HepG2 (cell line): Measurements from ENCODE around the gene HDHD3. TPM values are rescaled to one million over a fixed set of nuclear protein-coding genes. Genes with fewer than 3 reads are reported as not detected.
A peak's percentile ranks its signal among the peaks of the same experiment; 100 is the strongest.

Experiments used
- ATAC-seq: fragments of 200-7000 bp; cut with Tn5 transposase; 3 replicates; pipeline ENCODE4 v1.9.1; 2020; ENCODE audit warnings: mild to moderate bottlenecking, moderate library complexity
- BruUV-seq: library from RNA; stranded (reverse); fragments of 400-500 nt; replicated peaks from 2 replicates; lab custom pipeline; 2021; lab: Mats Ljungman, UMichigan
- CTCF ChIA-PET: fragments of 300-600 bp; formaldehyde crosslinking; extraction: SDS; loops from one replicate; lab custom pipeline; 2021; ENCODE audit warnings: low total read pairs, inconsistent platforms, low intra/inter-chr PET ratio; lab: Yijun Ruan, JAX
- POLR2A ChIA-PET: fragments of 350-600 bp; sonication (Branson Sonifier 250); formaldehyde crosslinking; loops from one replicate; lab custom pipeline; 2020; ENCODE audit warnings: antibody characterized with exemption, inconsistent platforms; lab: Yijun Ruan, JAX
- DNase-seq: peaks from one replicate; pipeline ENCODE4 v3.0.0-alpha.2; 2015; ENCODE audit warnings: low spot score
- FAIRE-seq: peaks from 3 replicates; lab custom pipeline; 2011; peaks lifted over from hg19 to GRCh38; lab: Jason Lieb, UNC
- H2AFZ ChIP-seq: one replicate; pipeline ENCODE4 v1.6.1; 2011; ENCODE audit warnings: low read length, inconsistent platforms
- H3K27ac ChIP-seq: fragments of 300-600 bp; 3 replicates; pipeline ENCODE4 v1.8.0; 2011; ENCODE audit warnings: mixed run types, mild to moderate bottlenecking, mixed read lengths, low read length, inconsistent platforms; ENCODE audit not compliant: insufficient read depth; ENCODE audit errors: extremely low read length
- H3K27me3 ChIP-seq, 2 experiments: fragments of 200-600 bp in 1 of 2; 2 replicates in 1 of 2; 3 replicates in 1 of 2; pipeline versions ENCODE4 v1.6.0 to v1.8.0; 2011; ENCODE audit warnings: low read length in 2 of 2, mild to moderate bottlenecking in 2 of 2, moderate library complexity in 2 of 2, inconsistent platforms in 1 of 2; ENCODE audit not compliant: insufficient read depth in 2 of 2, control insufficient read depth in 1 of 2
- H3K36me3 ChIP-seq, 2 experiments: fragments of 200-600 bp in 1 of 2; replicated peaks in 1 of 2; 2 replicates in 1 of 2; 3 replicates in 1 of 2; pipeline versions ENCODE4 v1.5.1 to v1.8.0; 2011; ENCODE audit warnings: low read length in 2 of 2, inconsistent platforms in 1 of 2; ENCODE audit not compliant: insufficient read depth in 2 of 2, control insufficient read depth in 1 of 2
- H3K4me1 ChIP-seq: 2 replicates; pipeline ENCODE4 v1.5.1; 2012; ENCODE audit warnings: low read length, inconsistent platforms; ENCODE audit not compliant: insufficient read depth
- H3K4me2 ChIP-seq: 2 replicates; pipeline ENCODE4 v1.6.0; 2011; ENCODE audit warnings: low read depth, low read length, inconsistent platforms
- H3K4me3 ChIP-seq, 3 experiments: fragments of 200-600 bp in 1 of 3; sonication (generic), shearing (Covaris generic) in 1 of 3; replicated peaks in 1 of 3; 2 replicates each; pipeline ENCODE4 v1.5.1; 2011 to 2016; ENCODE audit warnings: low read length in 3 of 3, inconsistent platforms in 2 of 3, low read depth in 2 of 3, mild to moderate bottlenecking in 2 of 3, control low read depth in 1 of 3, mixed read lengths in 1 of 3; ENCODE audit not compliant: insufficient read depth in 1 of 3
- H3K79me2 ChIP-seq: one replicate; pipeline ENCODE4 v1.6.1; 2011; ENCODE audit warnings: low read length, inconsistent platforms; ENCODE audit not compliant: insufficient read depth
- H3K9ac ChIP-seq: 2 replicates; pipeline ENCODE4 v1.6.0; 2011; ENCODE audit warnings: mild to moderate bottlenecking, low read depth, low read length, inconsistent platforms; ENCODE audit not compliant: insufficient read depth
- H3K9me3 ChIP-seq: 2 replicates; pipeline ENCODE4 v1.5.1; 2012; ENCODE audit warnings: mild to moderate bottlenecking, low read length
- H4K20me1 ChIP-seq: 2 replicates; pipeline ENCODE4 v1.6.0; 2011; ENCODE audit warnings: inconsistent platforms, mild to moderate bottlenecking, low read length, moderate library complexity; ENCODE audit not compliant: insufficient read depth
- HNRNPL ChIP-seq: fragments of 200-400 bp; formaldehyde crosslinking; IDR thresholded peaks from 2 replicates; pipeline ENCODE4 v1.6.1; 2017; ENCODE audit warnings: mild to moderate bottlenecking, low read depth, low read length
- NFE2L1 ChIP-seq: sonication (generic); formaldehyde crosslinking; IDR thresholded peaks from 2 replicates; pipeline ENCODE4 v1.4.0; 2020; ENCODE audit warnings: missing genetic modification reagents, mild to moderate bottlenecking, borderline replicate concordance
- PHF8 ChIP-seq: sonication (generic); formaldehyde crosslinking; IDR thresholded peaks from 2 replicates; pipeline ENCODE4 v1.5.0; 2020; ENCODE audit warnings: missing genetic modification reagents
- ZNF282 ChIP-seq: fragments of 450-650 bp; IDR thresholded peaks from 2 replicates; pipeline ENCODE4 v1.6.1; 2018; ENCODE audit not compliant: partially characterized antibody
- ZNF737 ChIP-seq: sonication (generic); formaldehyde crosslinking; IDR thresholded peaks from 2 replicates; pipeline ENCODE4 v1.5.0; 2020; ENCODE audit warnings: missing genetic modification reagents, mild to moderate bottlenecking, borderline replicate concordance
- WGBS: methylation state at CpG from one replicate; pipeline ENCODE4 v1.1.6; 2017; ENCODE audit warnings: low lambda C conversion rate; 5-methylcytosine and 5-hydroxymethylcytosine counted together
- in situ Hi-C: cut with HindIII; loops from 2 replicates; pipeline ENCODE4 v1.10.0; 2017; ENCODE audit warnings: low pct_unique_long_range_greater_than_20kb; ENCODE audit not compliant: extremely low pct_ligation_motif_present
- intact Hi-C: fragments of 100-400 bp; cut with micrococcal nuclease; formaldehyde crosslinking; loops from one replicate; pipeline ENCODE4 v1.10.0; 2022; ENCODE audit not compliant: unreplicated experiment
- polyA plus RNA-seq, 8 experiments: library from polyadenylated mRNA; depleted of rRNA in 3 of 8; stranded (reverse) in 7 of 8; unstranded in 1 of 8; fragments of >200 nt; fragmentation: Illumina TruSeq in 4 of 8; extraction: Trizol in 4 of 8; gene quantifications; 2 replicates each; pipeline versions ENCODE4 v1.2.1 to v1.2.3, GENCODE V29; 2011 to 2016; ENCODE audit warnings: low read depth in 4 of 8, missing spikeins in 1 of 8, mixed read lengths in 1 of 8; ENCODE audit not compliant: insufficient read depth in 1 of 8
- total RNA-seq, 5 experiments: library from RNA; depleted of rRNA; stranded (reverse); fragments of >200 nt; fragmentation: Illumina TruSeq; extraction: Trizol; gene quantifications; 2 replicates each; pipeline ENCODE4 v1.2.3, GENCODE V29; 2016; ENCODE audit warnings: low read depth in 1 of 5
- TF ChIP-seq, protein P1 (sequence below): sonication (generic); formaldehyde crosslinking; IDR thresholded peaks from 2 replicates; pipeline ENCODE4 v1.5.1; 2020; ENCODE audit warnings: missing genetic modification reagents, mild to moderate bottlenecking, borderline replicate concordance
- TF ChIP-seq, protein P2 (sequence below): sonication (generic); formaldehyde crosslinking; IDR thresholded peaks from 2 replicates; pipeline ENCODE4 v1.4.0; 2020; ENCODE audit warnings: mild to moderate bottlenecking, missing genetic modification reagents
- TF ChIP-seq, protein P3 (sequence below): sonication (generic); formaldehyde crosslinking; IDR thresholded peaks from 2 replicates; pipeline ENCODE4 v1.5.1; 2020; ENCODE audit warnings: mild to moderate bottlenecking, missing genetic modification reagents, moderate library complexity

HDHD3 gene
- total and polyA plus RNA-seq, 2 of the 13 experiments (the other 11 are each of a cell fraction or from before 2014, with no cell fraction given), result 23.1 to 38.5 TPM

DNA sequence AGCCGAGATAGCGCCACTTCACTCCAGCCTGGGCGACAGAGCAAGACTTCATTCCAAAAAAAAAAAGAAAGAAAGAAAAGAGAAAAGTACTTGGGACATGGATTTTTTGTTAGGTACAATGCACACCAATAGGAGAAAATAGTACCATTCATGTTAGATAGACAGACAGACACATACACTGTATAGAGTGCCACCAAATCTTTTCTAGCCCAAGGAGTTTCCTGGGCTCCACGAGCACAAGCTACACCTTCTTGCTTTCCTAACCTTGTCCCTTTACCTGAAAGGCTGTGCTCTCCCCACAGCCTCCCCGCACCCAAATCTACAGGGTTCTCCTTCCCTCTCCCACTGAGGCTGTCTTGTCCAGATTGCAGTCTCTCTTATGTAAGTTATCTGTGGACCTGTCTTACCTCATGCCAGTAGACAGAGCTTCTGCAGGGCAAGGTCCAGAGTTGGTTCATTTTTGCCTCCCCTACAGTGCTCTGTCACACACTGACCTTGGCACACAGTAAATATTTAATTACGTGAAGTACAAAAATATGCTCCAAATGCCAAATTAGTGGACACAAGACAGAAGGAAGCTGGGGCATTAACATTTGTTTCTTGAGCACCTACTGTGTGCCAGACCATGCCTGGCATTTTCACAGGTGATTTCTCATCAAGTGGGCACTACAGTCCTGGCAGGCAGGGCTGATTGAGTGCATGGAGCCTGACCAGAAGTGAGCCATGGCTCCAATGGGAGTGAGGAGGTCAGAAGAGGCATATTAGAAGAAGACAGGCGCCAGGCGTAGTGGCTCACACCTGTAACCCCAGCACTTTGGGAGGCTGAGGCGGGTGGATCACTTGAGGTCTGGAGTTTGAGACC lies 18.4 kb upstream of the HDHD3 start (continued):
- TF ChIP-seq, protein P1, sequence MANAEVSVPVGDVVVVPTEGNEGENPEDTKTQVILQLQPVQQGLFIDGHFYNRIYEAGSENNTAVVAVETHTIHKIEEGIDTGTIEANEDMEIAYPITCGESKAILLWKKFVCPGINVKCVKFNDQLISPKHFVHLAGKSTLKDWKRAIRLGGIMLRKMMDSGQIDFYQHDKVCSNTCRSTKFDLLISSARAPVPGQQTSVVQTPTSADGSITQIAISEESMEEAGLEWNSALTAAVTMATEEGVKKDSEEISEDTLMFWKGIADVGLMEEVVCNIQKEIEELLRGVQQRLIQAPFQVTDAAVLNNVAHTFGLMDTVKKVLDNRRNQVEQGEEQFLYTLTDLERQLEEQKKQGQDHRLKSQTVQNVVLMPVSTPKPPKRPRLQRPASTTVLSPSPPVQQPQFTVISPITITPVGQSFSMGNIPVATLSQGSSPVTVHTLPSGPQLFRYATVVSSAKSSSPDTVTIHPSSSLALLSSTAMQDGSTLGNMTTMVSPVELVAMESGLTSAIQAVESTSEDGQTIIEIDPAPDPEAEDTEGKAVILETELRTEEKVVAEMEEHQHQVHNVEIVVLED (CRISPR knock-in tag), result peak; percentile 19; the same call in 1 of the 2 replicates
- TF ChIP-seq ZNF737 (CRISPR knock-in tag) (no peak), PHF8 (CRISPR knock-in tag) (no peak), NFE2L1 (CRISPR knock-in tag) (no peak)
- TF ChIP-seq, protein P2, sequence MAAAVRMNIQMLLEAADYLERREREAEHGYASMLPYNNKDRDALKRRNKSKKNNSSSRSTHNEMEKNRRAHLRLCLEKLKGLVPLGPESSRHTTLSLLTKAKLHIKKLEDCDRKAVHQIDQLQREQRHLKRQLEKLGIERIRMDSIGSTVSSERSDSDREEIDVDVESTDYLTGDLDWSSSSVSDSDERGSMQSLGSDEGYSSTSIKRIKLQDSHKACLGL (CRISPR knock-in tag), result no peak

DNA sequence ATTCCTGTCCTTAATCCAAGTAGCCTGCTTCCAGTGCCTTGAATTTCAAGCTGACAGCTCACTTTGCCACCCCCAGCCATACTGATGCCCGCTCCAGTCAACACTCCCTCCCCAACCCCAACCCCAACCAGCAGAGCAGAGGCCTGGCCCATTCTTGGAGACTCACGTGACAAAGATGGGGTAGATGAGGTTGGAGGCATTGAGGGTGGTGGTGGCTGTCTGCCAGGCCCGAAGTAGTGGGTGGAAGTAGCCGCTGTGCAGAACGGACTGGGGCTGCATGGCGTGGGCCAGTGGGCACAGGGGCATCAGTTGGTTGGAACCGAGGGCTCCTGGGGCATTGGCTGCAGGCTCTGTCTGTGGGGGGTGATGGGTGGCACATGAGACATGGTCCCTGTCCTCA lies 16.5 kb upstream of the HDHD3 start:
- Histone ChIP-seq H3K4me3 (no peak overlapping the region), H3K9me3 (no peaks in the 10 kb centered on the region), H3K27me3 (no peaks in the 10 kb centered on the region), H3K9ac (no peak overlapping the region), H2AFZ (no peak overlapping the region), H3K4me1 (peaks cover 85% of the 10 kb centered on the region), H3K4me2 (no peak overlapping the region), H4K20me1 (no peaks in the 10 kb centered on the region), H3K36me3 (peaks cover 15 to 44% of the 10 kb centered on the region in 2 experiments), H3K27ac (peak overlapping the region; percentile 15), H3K79me2 (peaks cover 7% of the 10 kb centered on the region)
- over 99% methylated on average over 7 of the region's 7 CpGs for WGBS
- ChIA-PET POLR2A (no interaction called here), CTCF (no interaction called here)
- intact Hi-C loops, result no loop called here
- no peak for TF ChIP-seq ZNF282
- TF ChIP-seq HNRNPL, result 0 out of 2 replicates have a peak, but pooled peaks have one; percentile 28
- TF ChIP-seq, protein P3, sequence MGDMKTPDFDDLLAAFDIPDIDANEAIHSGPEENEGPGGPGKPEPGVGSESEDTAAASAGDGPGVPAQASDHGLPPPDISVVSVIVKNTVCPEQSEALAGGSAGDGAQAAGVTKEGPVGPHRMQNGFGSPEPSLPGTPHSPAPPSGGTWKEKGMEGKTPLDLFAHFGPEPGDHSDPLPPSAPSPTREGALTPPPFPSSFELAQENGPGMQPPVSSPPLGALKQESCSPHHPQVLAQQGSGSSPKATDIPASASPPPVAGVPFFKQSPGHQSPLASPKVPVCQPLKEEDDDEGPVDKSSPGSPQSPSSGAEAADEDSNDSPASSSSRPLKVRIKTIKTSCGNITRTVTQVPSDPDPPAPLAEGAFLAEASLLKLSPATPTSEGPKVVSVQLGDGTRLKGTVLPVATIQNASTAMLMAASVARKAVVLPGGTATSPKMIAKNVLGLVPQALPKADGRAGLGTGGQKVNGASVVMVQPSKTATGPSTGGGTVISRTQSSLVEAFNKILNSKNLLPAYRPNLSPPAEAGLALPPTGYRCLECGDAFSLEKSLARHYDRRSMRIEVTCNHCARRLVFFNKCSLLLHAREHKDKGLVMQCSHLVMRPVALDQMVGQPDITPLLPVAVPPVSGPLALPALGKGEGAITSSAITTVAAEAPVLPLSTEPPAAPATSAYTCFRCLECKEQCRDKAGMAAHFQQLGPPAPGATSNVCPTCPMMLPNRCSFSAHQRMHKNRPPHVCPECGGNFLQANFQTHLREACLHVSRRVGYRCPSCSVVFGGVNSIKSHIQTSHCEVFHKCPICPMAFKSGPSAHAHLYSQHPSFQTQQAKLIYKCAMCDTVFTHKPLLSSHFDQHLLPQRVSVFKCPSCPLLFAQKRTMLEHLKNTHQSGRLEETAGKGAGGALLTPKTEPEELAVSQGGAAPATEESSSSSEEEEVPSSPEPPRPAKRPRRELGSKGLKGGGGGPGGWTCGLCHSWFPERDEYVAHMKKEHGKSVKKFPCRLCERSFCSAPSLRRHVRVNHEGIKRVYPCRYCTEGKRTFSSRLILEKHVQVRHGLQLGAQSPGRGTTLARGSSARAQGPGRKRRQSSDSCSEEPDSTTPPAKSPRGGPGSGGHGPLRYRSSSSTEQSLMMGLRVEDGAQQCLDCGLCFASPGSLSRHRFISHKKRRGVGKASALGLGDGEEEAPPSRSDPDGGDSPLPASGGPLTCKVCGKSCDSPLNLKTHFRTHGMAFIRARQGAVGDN (CRISPR knock-in tag), result peak; percentile 32; the same call in 1 of the 2 replicates
- in situ Hi-C loops, result no loop called here
- BruUV-seq, result no TSS peak
- ATAC-seq (no peak), FAIRE-seq (no peak), DNase-seq (no peak)
